Measurements from ENCODE around the gene FAM50A. TPM values are rescaled to one million over a fixed set of nuclear protein-coding genes. Genes with fewer than 3 reads are reported as not detected.
"Not testable (repeated sequence)": the region's sequence is repeated elsewhere in the genome, so short reads cannot be mapped to it uniquely, and the experiment has no call there.

FAM50A gene
- total RNA-seq, 4 donors from 2014 or later, result 16.2 to 31.5 (median 23.3) TPM

DNA sequence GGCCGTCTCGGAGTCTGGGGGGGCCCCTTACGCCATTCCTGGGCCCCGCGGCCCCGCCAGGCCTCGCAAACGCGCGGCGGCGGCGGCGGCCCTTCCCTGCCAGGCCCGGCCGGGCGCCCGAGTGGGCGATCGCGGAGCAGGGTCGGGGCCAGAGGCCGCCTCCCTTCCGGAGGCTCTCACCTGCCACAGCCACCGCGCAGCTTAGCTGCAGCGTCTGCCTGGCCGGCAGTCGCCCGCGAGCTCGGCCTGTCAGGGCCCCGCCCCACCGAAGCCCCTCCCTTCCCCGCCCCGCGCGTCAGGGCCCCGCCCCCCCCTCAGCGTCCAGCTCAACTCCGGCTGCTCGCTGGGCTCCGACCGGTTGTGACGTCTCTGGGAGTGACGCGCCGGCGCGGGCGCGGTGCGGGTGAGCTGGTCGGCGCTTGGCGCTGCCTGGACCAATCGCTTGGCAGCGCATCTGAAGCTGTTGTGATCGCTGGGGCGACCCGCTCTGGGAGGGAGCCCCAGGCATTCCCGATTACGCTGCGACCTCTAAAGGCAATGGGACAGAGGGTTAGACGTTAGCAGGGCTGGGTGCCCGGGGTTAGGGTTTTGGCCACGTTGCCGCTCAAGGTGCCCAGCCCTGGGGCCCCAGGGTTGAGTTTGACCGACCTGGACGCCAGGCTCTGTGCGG, 46.6 kb downstream of the FAM50A start, which contains the start of gene SLC10A3:
Gene SLC10A3 (minus strand): TSS at position 216 of the 670 bp plus-strand sequence. CDS start 1,689 bp downstream, outside the sequence.
- Histone ChIP-seq H3K27ac (peak within 1 kb of the TSS; percentile 94), H3K36me3 (no peaks in the 10 kb centered on the region), H3K4me3 (peak within 1 kb of the TSS; percentile 71), H3K9me3 (no peaks in the 10 kb centered on the region), H3K4me1 (peaks cover 22% of the 10 kb centered on the region), H3K27me3 (no peaks in the 10 kb centered on the region)
- TF ChIP-seq, protein P1, sequence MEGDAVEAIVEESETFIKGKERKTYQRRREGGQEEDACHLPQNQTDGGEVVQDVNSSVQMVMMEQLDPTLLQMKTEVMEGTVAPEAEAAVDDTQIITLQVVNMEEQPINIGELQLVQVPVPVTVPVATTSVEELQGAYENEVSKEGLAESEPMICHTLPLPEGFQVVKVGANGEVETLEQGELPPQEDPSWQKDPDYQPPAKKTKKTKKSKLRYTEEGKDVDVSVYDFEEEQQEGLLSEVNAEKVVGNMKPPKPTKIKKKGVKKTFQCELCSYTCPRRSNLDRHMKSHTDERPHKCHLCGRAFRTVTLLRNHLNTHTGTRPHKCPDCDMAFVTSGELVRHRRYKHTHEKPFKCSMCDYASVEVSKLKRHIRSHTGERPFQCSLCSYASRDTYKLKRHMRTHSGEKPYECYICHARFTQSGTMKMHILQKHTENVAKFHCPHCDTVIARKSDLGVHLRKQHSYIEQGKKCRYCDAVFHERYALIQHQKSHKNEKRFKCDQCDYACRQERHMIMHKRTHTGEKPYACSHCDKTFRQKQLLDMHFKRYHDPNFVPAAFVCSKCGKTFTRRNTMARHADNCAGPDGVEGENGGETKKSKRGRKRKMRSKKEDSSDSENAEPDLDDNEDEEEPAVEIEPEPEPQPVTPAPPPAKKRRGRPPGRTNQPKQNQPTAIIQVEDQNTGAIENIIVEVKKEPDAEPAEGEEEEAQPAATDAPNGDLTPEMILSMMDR (IDR thresholded peaks at IDR 0.05), result no peak
- TF ChIP-seq POLR2A (IDR thresholded peaks at IDR 0.05) (peak in 1 of 2 donors; percentile 7), EP300 (IDR thresholded peaks at IDR 0.05) (no peak), POLR2AphosphoS5 (IDR thresholded peaks at IDR 0.05) (peak in 1 of 3 donors; percentile 40)
- 38% methylated on average over 9 of the region's 71 CpGs for WGBS
- peak; percentile 92 to 94 for DNase-seq (ENCODE audit: low spot score in 2 of 2)

DNA sequence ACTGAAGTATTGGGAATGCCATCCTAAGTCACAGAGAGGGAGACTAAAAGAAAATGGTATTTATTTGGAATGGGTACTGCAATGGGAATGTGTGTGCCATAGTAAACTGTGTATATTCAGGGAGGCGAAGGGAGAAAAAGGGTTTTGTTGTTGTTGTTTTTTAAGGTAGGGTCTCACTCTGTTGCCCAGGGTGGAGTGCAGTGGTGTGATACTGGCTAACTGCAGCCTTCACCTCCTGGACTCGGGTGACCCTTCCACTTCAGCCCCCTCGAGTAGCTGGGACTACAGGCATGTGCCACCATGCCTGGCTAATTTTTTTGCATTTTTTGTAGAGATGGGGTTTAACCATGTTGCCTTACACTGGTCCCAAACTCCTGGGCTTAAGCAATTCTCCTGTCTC, 50.8 kb downstream of the FAM50A start:
- TF ChIP-seq, protein P1 (IDR thresholded peaks at IDR 0.05), result no peak
- TF ChIP-seq POLR2AphosphoS5 (IDR thresholded peaks at IDR 0.05) (no peak), POLR2A (IDR thresholded peaks at IDR 0.05) (no peak), EP300 (IDR thresholded peaks at IDR 0.05) (no peak)
- no peak for DNase-seq (ENCODE audit: low spot score in 2 of 2)
- Histone ChIP-seq H3K4me1 (no peaks in the 10 kb centered on the region), H3K36me3 (no peaks in the 10 kb centered on the region), H3K27me3 (no peaks in the 10 kb centered on the region), H3K9me3 (no peaks in the 10 kb centered on the region), H3K27ac (no peak overlapping the region), H3K4me3 (no peak overlapping the region)
- 69% methylated on average over 3 of the region's 3 CpGs for WGBS

DNA sequence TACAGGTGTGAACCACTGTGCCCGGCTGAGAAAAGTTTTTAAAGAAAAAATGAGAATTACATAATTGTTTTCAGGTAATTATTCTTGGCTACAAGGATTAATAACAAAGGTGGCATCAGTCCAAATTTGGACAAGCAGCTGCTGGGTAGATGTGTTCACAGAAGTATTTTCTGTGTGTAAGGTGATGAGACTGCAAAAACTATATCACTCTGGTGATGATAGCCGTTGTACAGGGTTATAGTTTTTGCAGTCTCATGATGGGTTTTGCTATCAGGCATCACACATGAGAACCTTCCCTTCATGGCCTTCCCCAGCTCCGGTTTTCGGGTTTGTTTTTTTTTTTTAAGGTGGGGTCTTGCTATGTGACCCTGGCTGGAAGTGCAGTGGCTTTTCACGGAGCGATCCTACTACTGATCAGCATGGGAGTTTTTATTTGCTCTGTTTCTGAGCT, 51.6 kb downstream of the FAM50A start:
- 76% methylated on average over 6 of the region's 6 CpGs for WGBS
- Histone ChIP-seq H3K9me3 (no peaks in the 10 kb centered on the region), H3K36me3 (no peaks in the 10 kb centered on the region), H3K4me1 (no peaks in the 10 kb centered on the region), H3K4me3 (no peak overlapping the region), H3K27me3 (no peaks in the 10 kb centered on the region), H3K27ac (no peak overlapping the region)
- DNase-seq (ENCODE audit: low spot score in 2 of 2), result no peak
- no peak for TF ChIP-seq EP300 (IDR thresholded peaks at IDR 0.05)
- TF ChIP-seq, protein P1 (IDR thresholded peaks at IDR 0.05), result no peak
- no peak for TF ChIP-seq POLR2A (IDR thresholded peaks at IDR 0.05)
- TF ChIP-seq POLR2AphosphoS5 (IDR thresholded peaks at IDR 0.05), result no peak

DNA sequence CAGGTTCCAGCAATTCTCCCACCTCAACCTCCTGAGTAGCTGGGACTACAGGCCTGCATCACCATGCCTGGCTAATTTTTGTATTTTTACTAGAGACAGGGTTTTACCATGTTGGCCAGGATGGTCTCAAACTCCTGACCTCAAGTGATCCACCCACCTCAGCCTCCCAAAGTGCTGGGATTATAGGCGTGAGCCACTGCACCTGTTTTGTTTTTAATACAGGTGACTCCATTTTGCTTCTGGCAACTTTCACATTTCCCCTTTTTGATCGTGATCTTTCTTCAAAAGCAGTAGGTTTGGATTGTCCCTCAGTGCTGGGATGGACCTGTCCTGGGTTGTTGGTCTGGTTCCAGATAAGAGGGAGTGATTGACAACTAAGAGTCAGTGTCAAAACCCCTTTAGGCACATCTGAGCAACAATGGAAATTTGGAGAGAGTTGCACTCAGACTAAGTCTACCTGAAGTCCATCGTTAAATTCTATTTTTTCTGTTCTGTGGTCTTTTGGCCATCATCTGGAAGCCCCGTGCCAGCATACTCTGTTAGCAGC, 52.7 kb downstream of the FAM50A start:
- not testable (repeated sequence) for H3K9me3 ChIP-seq; H3K27me3 ChIP-seq; H3K4me1 ChIP-seq; H3K27ac ChIP-seq; H3K36me3 ChIP-seq; H3K4me3 ChIP-seq; DNase-seq (ENCODE audit: low spot score in 2 of 2)
- whole genome bisulfite sequencing, result 75% methylated on average over 4 of the region's 4 CpGs

Other genes with a start within 250 kb of the FAM50A start
- not detected for gene OPN1MW2, start 224.4 kb upstream of the FAM50A start, total RNA-seq
- gene OPN1MW3, start 186.6 kb upstream of the FAM50A start, total RNA-seq, result not detected
- gene TEX28, start 149.0 kb upstream of the FAM50A start, total RNA-seq, result 1 to 10 TPM in 1 of 4 donors, not detected in 3; 3.3 TPM
- under 1 TPM in 3 of 4 donors, not detected in 1; 0.24 to 0.51 (median 0.34) TPM for gene TKTL1, start 148.3 kb upstream of the FAM50A start, total RNA-seq
- 100 to 1,000 TPM; 374 to 402 (median 386) TPM for gene FLNA, start 69.5 kb upstream of the FAM50A start, total RNA-seq
- gene EMD, start 64.8 kb upstream of the FAM50A start, total RNA-seq, result 10 to 100 TPM; 34.4 to 57.0 (median 53.0) TPM
- gene RPL10, start 45.8 kb upstream of the FAM50A start, total RNA-seq, result 1,000 to 10,000 TPM; 3,684 to 7,390 (median 6,600) TPM
- gene DNASE1L1, start 34.9 kb upstream of the FAM50A start, total RNA-seq, result 10 to 100 TPM; 14.6 to 30.7 (median 21.2) TPM
- gene TAFAZZIN, start 32.6 kb upstream of the FAM50A start, total RNA-seq, result 100 to 1,000 TPM in 1 of 4 donors, 10 to 100 TPM in 3; 37.7 to 122 (median 47.8) TPM
- gene ATP6AP1, start 15.5 kb upstream of the FAM50A start, total RNA-seq, result 10 to 100 TPM; 47.0 to 64.4 (median 60.0) TPM
- 100 to 1,000 TPM in 1 of 4 donors, 10 to 100 TPM in 3; 64.9 to 115 (median 73.6) TPM for gene GDI1, start 7.0 kb upstream of the FAM50A start, total RNA-seq
- 10 to 100 TPM; 12.0 to 52.0 (median 29.6) TPM for gene PLXNA3, start 14.1 kb downstream of the FAM50A start, total RNA-seq
- gene LAGE3, start 35.1 kb downstream of the FAM50A start, total RNA-seq, result 10 to 100 TPM in 3 of 4 donors, 1 to 10 TPM in 1; 8.0 to 44.4 (median 28.6) TPM
- gene UBL4A, start 42.5 kb downstream of the FAM50A start, total RNA-seq, result 10 to 100 TPM; 25.8 to 50.5 (median 46.4) TPM
- 10 to 100 TPM; 16.5 to 45.0 (median 38.8) TPM for gene SLC10A3, start 46.5 kb downstream of the FAM50A start, total RNA-seq
- gene FAM3A, start 72.1 kb downstream of the FAM50A start, total RNA-seq, result 10 to 100 TPM; 33.5 to 40.6 (median 36.6) TPM
- 10 to 100 TPM; 22.6 to 60.4 (median 42.0) TPM for gene G6PD, start 102.7 kb downstream of the FAM50A start, total RNA-seq
- 10 to 100 TPM; 13.1 to 18.3 (median 15.3) TPM for gene IKBKG, start 103.5 kb downstream of the FAM50A start, total RNA-seq
- not detected for gene CTAG1A, start 141.0 kb downstream of the FAM50A start, total RNA-seq
- not detected for gene CTAG1B, start 175.1 kb downstream of the FAM50A start, total RNA-seq
- not detected for gene CTAG2, start 209.4 kb downstream of the FAM50A start, total RNA-seq